Adrenal gland (tissue), 12 donors: Measurements from ENCODE around the gene RGS3. TPM values are rescaled to one million over a fixed set of nuclear protein-coding genes. Genes with fewer than 3 reads are reported as not detected.

ENCODE experiments used
- DNase-seq, 7 donors: peaks; one replicate each; pipeline ENCODE4 v3.0.0-alpha.2; 2019 to 2020
- H3K27ac ChIP-seq, 5 donors: fragments of 200-600 bp; sonication (generic) in 4 of 5; 1 replicate in 3 of 5; 2 replicates in 2 of 5; pipeline versions ENCODE4 v1.5.1 to v1.8.0; 2016 to 2020; ENCODE audit warnings: mild to moderate bottlenecking in 1 of 5
- H3K27me3 ChIP-seq: fragments of 200-600 bp; 2 replicates; pipeline ENCODE4 v1.8.0; 2021
- H3K36me3 ChIP-seq, 2 donors: fragments of 200-600 bp; replicated peaks in 1 of 2; 1 replicate in 1 of 2; 2 replicates in 1 of 2; pipeline versions ENCODE4 v1.5.1 to v1.8.0; 2018 to 2022
- H3K4me1 ChIP-seq, 2 donors: fragments of 200-600 bp; replicated peaks in 1 of 2; 1 replicate in 1 of 2; 2 replicates in 1 of 2; pipeline versions ENCODE4 v1.5.1 to v1.8.0; 2018 to 2021
- H3K4me3 ChIP-seq, 4 donors: fragments of 200-600 bp; sonication (generic) in 3 of 4; one replicate each; pipeline ENCODE4 v1.5.1; 2016 to 2018
- H3K9me3 ChIP-seq, 3 donors: fragments of 200-600 bp; sonication (generic) in 1 of 3; replicated peaks in 1 of 3; 1 replicate in 2 of 3; 2 replicates in 1 of 3; pipeline versions ENCODE4 v1.5.1 to v1.8.0; 2016 to 2021
- POLR2A ChIP-seq, 2 donors: fragments of 450-650 bp; IDR thresholded peaks; one replicate each; pipeline ENCODE4 v1.6.1; 2017; ENCODE audit warnings: antibody characterized with exemption in 2 of 2, mild to moderate bottlenecking in 2 of 2, moderate library complexity in 1 of 2
- WGBS, 4 donors: extraction: QIAGEN DNeasy Blood & Tissue Kit in 2 of 4; methylation state at CpG; one replicate each; pipeline versions ENCODE4 v1.1.5 to v1.1.7; 2013 to 2017; 5-methylcytosine and 5-hydroxymethylcytosine counted together
- intact Hi-C, 2 donors: fragments of 100-400 bp; cut with DNase I; formaldehyde crosslinking; loops; one replicate each; pipeline versions ENCODE4 v1.14.1 to v1.15.0; 2022 to 2023
- polyA plus RNA-seq, 3 donors: library from polyadenylated mRNA; stranded (reverse); fragments of 200-250 nt in 2 of 3; fragments of 350-450 nt in 1 of 3; fragmentation: Illumina TruSeq in 1 of 3; extraction: RNeasy Lipid Tissue Mini Kit (QIAGEN cat#74804) in 1 of 3; gene quantifications; one replicate each; pipeline ENCODE4 v1.2.3, GENCODE V29; 2013 to 2014
- total RNA-seq, 9 donors: library from RNA; depleted of rRNA in 4 of 9; stranded (reverse); fragments of >200 nt in 4 of 9; fragments of 120-200 nt in 1 of 9; fragmentation: NEBNext Ultra II Directional in 1 of 9; extraction: Animal tissue kit (Norgen Biotek cat#: 25700) in 1 of 9; gene quantifications; one replicate each; pipeline versions ENCODE4 v1.1.0 to v1.2.4, GENCODE V29; 2013 to 2023
- TF ChIP-seq, protein P1 (sequence below), 6 experiments: fragments of 450-650 bp in 4 of 6; fragments of 200-600 bp in 2 of 6; sonication (generic) in 1 of 6; IDR thresholded peaks; 1 replicate in 5 of 6; 2 replicates in 1 of 6; pipeline versions ENCODE4 v1.5.1 to v1.8.0; 2016 to 2021; ENCODE audit warnings: antibody characterized with exemption in 6 of 6, mild to moderate bottlenecking in 2 of 6, moderate library complexity in 1 of 6
- donor health status: healthy with polysubstance abuse.
- donor health status: Bipolar disorder and iron deficiency.
- donor health status: DM: yes; HTN: yes; CAD: no.
- donor health status: DM: no; HTN: no; CAD: no.
- donor health status: DM: no; HTN: no; CAD: no.
- donor health status: DM: yes; HTN: yes; CAD: no.

RGS3 gene
- total and polyA plus RNA-seq, 12 donors = 34.5 to 126 (median 65.6) TPM

DNA sequence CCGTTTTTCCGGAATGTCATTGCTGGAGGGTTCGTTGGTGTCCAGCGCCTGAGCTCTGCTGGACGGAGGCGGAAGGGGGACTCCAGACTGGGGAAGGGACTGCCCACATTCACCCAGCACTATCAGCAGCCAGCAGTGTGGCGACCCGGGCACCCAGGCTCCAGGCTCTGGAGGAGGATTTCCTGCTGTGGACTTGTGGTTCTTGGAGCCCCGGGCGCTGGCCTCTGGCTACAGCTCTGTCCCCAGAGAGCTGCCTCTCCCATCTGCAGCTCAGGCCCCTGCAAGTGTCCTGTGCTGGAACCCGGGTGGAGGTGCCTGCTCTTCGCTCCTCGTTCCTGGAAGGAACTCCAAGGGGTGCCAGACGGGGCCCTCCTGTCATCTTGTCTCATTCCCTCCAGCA, 152.6 kb downstream of the RGS3 start:
- Histone ChIP-seq H3K27ac (peak overlapping the region in 2 of 5 donors; percentile 68 to 82), H3K27me3 (no peaks in the 10 kb centered on the region), H3K9me3 (no peaks in the 10 kb centered on the region), H3K36me3 (no peaks in the 10 kb centered on the region), H3K4me1 (peaks cover 11 to 28% of the 10 kb centered on the region in 2 donors), H3K4me3 (no peak overlapping the region)
- DNase-seq = no peak
- intact Hi-C loops = no loop called here
- TF ChIP-seq, protein P1, sequence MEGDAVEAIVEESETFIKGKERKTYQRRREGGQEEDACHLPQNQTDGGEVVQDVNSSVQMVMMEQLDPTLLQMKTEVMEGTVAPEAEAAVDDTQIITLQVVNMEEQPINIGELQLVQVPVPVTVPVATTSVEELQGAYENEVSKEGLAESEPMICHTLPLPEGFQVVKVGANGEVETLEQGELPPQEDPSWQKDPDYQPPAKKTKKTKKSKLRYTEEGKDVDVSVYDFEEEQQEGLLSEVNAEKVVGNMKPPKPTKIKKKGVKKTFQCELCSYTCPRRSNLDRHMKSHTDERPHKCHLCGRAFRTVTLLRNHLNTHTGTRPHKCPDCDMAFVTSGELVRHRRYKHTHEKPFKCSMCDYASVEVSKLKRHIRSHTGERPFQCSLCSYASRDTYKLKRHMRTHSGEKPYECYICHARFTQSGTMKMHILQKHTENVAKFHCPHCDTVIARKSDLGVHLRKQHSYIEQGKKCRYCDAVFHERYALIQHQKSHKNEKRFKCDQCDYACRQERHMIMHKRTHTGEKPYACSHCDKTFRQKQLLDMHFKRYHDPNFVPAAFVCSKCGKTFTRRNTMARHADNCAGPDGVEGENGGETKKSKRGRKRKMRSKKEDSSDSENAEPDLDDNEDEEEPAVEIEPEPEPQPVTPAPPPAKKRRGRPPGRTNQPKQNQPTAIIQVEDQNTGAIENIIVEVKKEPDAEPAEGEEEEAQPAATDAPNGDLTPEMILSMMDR (IDR thresholded peaks at IDR 0.05) = no peak
- TF ChIP-seq POLR2A (IDR thresholded peaks at IDR 0.05) = no peak
- WGBS, 4 donors = 55 to 69% (median 57%) methylated on average over 5 to 14 of the region's 14 CpGs

DNA sequence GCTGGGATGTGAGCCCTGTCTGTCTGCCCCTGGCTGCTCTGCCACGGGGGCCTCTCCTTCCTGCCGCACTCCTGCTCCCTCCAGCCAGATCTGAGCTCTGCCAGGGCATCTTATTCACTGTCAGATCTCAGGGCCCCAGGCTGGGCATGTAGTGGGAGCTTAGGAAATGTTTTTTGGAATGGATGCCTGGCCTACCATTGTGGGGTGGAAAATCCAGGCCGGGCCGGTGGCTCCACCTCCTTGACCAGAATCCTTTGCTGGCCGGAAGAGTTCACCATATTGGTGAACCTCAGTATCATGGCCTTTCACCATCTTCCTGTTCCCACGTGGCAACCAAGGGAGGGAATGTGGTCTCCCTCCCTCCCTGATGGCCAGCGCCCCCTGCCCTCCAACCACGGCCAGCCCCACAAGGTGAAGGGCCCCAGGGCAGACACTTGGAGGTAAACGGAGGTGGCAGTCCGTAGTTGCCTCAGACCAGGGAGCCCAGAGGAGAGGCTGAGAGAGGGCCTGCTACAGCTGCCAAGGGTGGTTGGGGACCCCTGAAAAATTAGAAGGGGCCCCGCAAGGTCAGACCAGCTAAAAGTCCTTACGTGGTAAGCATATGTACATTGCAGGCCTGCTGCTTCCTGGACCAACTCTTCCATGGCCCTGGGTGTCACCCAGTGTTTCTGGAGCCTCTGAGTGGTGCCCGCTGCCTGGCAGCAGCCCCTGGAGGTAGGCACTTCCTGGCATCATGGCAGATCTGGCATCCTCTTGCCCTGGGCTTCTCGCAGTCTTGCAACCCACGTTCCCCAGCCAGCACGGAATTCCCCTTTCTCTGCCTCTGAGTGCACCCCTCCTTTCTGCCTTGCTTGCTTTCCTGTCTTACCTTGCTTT, 153.3 kb downstream of the RGS3 start:
- Histone ChIP-seq H3K4me1 (peaks cover 11 to 30% of the 10 kb centered on the region in 2 donors), H3K4me3 (no peak overlapping the region), H3K27ac (peak overlapping the region in 2 of 5 donors; percentile 68 to 82), H3K27me3 (no peaks in the 10 kb centered on the region), H3K36me3 (no peaks in the 10 kb centered on the region), H3K9me3 (no peaks in the 10 kb centered on the region)
- intact Hi-C loops = no loop called here
- TF ChIP-seq, protein P1 (IDR thresholded peaks at IDR 0.05) = no peak
- TF ChIP-seq POLR2A (IDR thresholded peaks at IDR 0.05) = no peak
- WGBS, 4 donors = 79 to 85% (median 84%) methylated on average over 11 to 16 of the region's 16 CpGs
- no peak for DNase-seq

DNA sequence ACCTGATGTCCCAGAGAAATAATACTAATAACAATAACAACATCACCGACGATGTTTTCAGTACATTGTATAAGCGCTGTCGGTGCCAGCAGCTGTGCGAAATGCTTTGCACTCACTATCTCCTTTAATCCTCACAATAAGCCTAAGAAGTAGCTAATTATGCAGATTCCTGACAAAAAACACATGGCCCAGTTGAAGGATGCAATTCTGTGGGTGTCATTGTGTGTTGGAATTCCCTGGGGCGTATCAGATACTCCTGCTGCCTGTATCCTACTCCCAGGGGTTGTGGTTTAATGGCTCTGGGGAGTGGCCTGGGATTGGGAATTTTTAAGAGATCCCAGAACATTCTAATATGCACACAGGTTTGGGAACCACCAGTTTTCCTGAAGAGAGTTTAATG, 154.0 kb downstream of the RGS3 start:
- no peaks in the 10 kb centered on the region for H3K9me3 ChIP-seq
- H3K27me3 ChIP-seq = no peaks in the 10 kb centered on the region
- 84 to 89% (median 87%) methylated on average over 6 of the region's 6 CpGs for WGBS, 4 donors
- intact Hi-C loops = no loop called here
- no peak overlapping the region for H3K27ac ChIP-seq
- DNase-seq = no peak
- peaks cover 11 to 33% of the 10 kb centered on the region in 2 donors for H3K4me1 ChIP-seq
- no peak overlapping the region for H3K4me3 ChIP-seq
- TF ChIP-seq, protein P1 (IDR thresholded peaks at IDR 0.05) = no peak
- TF ChIP-seq POLR2A (IDR thresholded peaks at IDR 0.05) = no peak
- H3K36me3 ChIP-seq = no peaks in the 10 kb centered on the region

DNA sequence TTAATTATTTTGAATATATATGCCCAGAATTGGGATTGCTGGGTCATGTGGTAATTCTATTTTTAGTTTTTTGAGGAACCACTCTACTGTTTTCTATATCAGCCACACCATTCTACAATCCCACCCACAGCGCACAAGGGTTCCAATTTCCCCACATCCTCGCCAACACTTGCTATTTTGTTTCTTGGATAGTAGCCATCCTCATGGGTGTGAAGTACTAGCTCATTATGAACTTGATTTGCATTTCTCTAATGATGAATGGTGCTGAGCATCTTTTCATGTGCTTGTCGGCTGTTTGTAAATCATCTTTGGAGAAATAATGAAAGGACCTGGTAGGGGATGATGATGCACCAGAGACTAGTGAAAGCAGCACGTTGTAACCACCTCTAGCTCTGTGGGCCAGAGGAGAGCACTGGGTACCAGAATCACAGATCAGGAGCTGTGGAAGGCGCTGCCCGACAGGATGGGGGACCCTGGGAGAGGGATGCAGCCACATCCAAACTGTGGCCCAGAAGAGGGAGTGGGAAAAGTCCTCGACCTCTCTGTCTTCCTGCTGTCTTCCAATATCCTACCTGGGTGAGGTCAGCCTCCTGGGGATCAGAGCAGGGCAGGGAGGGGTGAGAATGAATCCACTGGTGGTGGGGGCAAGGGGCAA, 155.4 kb downstream of the RGS3 start:
- TF ChIP-seq, protein P1 (IDR thresholded peaks at IDR 0.05) = no peak
- TF ChIP-seq POLR2A (IDR thresholded peaks at IDR 0.05) = no peak
- Histone ChIP-seq H3K36me3 (no peaks in the 10 kb centered on the region), H3K9me3 (no peaks in the 10 kb centered on the region), H3K27ac (no peak overlapping the region), H3K27me3 (no peaks in the 10 kb centered on the region), H3K4me1 (peaks cover 11 to 33% of the 10 kb centered on the region in 2 donors), H3K4me3 (no peak overlapping the region)
- DNase-seq = peak in 3 of 7 donors; percentile 9 to 30 (median 17)
- WGBS, 4 donors = 84 to 94% (median 89%) methylated on average over 7 of the region's 7 CpGs
- intact Hi-C loops = no loop called here
